Measurements from ENCODE around the gene PDE6D. TPM values are rescaled to one million over a fixed set of nuclear protein-coding genes. Genes with fewer than 3 reads are reported as not detected.

PDE6D gene
- total RNA-seq, 1 donor from 2014 or later = 34.6 TPM

DNA sequence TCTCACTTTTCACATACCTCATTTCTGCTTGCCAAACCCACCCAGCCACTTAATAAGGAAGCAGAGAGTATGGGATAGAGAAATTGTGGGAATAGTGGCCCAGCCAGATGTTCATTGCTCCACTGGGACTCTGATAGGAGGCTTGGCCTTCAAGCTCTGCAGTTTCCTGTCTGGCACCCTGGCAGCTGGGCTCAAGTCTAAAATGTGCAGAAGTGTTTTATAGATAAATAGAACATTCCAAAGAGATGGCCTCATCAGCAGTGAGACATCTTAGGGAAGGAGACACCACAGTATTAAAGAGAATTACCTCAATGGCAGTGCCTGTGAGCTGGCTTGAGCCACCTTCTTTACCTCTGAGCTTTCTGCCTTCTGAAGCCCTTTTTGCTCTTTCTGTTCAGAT lies 29.8 kb upstream of the PDE6D start:
- TF ChIP-seq, protein P1, sequence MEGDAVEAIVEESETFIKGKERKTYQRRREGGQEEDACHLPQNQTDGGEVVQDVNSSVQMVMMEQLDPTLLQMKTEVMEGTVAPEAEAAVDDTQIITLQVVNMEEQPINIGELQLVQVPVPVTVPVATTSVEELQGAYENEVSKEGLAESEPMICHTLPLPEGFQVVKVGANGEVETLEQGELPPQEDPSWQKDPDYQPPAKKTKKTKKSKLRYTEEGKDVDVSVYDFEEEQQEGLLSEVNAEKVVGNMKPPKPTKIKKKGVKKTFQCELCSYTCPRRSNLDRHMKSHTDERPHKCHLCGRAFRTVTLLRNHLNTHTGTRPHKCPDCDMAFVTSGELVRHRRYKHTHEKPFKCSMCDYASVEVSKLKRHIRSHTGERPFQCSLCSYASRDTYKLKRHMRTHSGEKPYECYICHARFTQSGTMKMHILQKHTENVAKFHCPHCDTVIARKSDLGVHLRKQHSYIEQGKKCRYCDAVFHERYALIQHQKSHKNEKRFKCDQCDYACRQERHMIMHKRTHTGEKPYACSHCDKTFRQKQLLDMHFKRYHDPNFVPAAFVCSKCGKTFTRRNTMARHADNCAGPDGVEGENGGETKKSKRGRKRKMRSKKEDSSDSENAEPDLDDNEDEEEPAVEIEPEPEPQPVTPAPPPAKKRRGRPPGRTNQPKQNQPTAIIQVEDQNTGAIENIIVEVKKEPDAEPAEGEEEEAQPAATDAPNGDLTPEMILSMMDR (IDR thresholded peaks at IDR 0.05; ENCODE audit: insufficient read depth, low read length, poor library complexity, severe bottlenecking) = no peak
- peaks cover 3% of the 10 kb centered on the region for H3K36me3 ChIP-seq (ENCODE audit: control insufficient read depth, insufficient read depth, low read length)
- H3K27me3 ChIP-seq (ENCODE audit: control insufficient read depth, insufficient read depth, low read length) = no peaks in the 10 kb centered on the region
- DNase-seq (ENCODE audit: low read depth) = no peak
- no peak overlapping the region for H3K4me3 ChIP-seq (ENCODE audit: low read depth, low read length)

DNA sequence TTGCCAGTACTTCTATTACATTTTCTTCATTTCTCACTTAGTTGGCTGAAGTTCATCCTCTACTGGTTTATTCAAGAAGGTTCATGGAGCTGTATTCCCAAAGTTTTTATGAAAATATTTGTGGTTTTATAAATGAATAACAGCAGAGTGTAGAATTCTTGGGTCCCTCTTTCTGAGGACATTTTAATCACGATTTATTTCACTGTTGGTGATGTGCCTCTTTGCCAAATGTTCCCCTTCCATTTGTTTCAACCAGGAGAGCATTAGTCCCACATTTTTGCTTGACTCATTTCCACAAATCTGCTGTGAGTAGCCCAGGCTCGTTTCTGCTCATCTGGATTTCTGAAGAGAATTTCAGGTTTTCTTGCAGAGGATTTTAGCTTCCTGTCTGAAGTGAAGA lies 25.9 kb upstream of the PDE6D start:
- no peak for DNase-seq (ENCODE audit: low read depth)
- no peaks in the 10 kb centered on the region for H3K27me3 ChIP-seq (ENCODE audit: control insufficient read depth, insufficient read depth, low read length)
- H3K36me3 ChIP-seq (ENCODE audit: control insufficient read depth, insufficient read depth, low read length) = peaks cover 3% of the 10 kb centered on the region
- no peak overlapping the region for H3K4me3 ChIP-seq (ENCODE audit: low read depth, low read length)
- TF ChIP-seq, protein P1 (IDR thresholded peaks at IDR 0.05; ENCODE audit: insufficient read depth, low read length, poor library complexity, severe bottlenecking) = no peak

DNA sequence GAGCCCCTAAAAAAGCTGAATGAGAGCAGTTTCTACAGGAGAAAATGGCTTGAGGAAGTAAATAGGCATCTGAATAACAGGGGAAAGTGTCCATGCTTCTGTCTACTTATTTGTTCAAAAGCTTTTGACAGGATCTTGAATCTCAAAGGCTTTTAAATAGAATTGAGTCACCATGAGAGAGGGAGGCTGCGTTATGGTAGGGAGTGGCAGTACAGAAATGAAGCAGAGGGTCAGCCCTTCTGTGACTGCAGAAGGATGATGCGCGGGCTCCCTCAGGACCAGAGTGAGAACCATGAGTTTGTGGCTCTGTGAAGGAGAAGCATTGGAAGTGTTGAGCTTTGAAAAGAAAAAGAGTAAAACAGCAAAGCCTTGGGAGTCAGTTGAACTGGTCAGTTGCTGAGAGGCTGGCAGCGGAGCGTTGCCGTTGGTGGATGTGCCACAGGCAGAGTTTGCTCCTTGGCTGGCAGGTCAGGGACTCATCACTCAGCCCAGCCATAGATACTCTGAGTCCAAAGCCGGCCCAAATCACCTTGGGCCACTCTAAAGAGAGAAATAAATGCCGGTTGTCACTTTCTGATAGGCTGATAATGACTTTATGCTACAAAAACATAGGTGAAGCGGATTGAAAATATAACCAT lies 22.5 kb upstream of the PDE6D start:
- no peak overlapping the region for H3K4me3 ChIP-seq (ENCODE audit: low read depth, low read length)
- H3K36me3 ChIP-seq (ENCODE audit: control insufficient read depth, insufficient read depth, low read length) = peaks cover 3% of the 10 kb centered on the region

DNA sequence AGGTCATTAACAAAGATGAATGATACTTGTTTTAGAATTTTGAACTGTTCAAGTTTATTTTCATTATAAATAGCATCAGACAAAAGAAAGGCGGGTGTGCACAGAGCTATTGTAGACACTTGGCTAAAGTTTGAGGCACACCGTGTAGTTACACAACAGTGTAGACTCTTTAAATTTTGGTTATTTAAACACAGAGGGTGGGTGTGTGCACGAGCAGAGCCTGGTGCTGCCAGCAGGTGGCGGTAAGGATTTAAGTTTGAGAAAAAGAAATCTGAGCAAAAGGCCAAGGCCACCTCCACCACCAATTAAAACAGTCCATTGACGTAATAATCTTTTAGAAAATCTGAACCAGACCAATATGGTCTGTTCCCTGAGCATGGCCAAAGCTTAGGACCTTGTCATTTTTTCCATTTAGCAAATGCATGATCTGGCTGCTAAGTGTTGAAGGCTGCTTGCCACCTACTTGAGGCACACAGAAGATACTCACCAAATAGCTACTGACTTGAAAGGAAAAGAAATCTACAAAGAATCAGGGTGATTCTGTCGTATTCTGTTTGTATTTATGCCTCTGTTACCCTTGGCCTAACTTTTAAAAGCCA lies 19.5 kb upstream of the PDE6D start:
- DNase-seq (ENCODE audit: low read depth) = no peak
- peaks cover 1% of the 10 kb centered on the region for H3K36me3 ChIP-seq (ENCODE audit: control insufficient read depth, insufficient read depth, low read length)

More for the DNA sequence above, 22.5 kb upstream of the PDE6D start:
- TF ChIP-seq, protein P1 (IDR thresholded peaks at IDR 0.05; ENCODE audit: insufficient read depth, low read length, poor library complexity, severe bottlenecking) = no peak
- DNase-seq (ENCODE audit: low read depth) = no peak
- no peaks in the 10 kb centered on the region for H3K27me3 ChIP-seq (ENCODE audit: control insufficient read depth, insufficient read depth, low read length)

DNA sequence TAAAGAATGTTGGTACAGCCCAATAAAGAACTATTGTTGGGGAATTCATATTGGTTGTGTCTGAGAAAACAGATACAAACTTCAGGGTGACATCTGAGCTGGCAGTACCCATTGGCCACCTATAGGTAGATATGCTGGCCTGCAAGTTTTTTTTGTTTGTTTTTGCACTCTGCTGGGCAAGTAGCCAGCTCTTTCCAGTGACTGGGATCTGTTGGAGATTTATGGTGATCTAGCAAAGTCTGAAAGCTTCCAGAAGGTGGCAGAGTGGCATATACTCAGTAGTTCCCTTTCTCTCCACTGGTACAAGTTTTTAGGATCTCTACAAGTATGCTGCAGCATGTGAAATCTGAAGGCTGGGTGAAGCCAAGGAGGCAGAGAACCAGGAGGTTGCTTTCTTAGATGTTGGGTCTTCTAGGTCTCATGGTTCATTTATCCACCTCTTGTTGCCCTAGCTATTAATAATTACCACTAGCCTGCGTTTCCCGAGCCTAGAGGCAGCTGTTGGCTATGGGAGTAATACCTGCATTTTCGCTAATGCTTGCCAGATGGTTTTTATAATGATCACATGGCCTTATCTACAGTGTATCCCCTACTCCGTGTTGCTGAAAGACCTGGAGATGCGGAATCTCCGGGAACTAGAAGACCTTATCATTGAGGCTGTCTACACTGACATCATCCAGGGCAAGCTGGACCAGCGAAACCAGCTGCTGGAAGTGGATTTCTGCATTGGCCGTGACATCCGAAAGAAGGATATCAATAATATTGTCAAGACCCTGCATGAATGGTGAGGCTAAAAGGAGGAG lies 14.6 kb upstream of the PDE6D start:
- peak; percentile 48 for DNase-seq (ENCODE audit: low read depth)
- Histone ChIP-seq H3K36me3 (ENCODE audit: control insufficient read depth, insufficient read depth, low read length) (peaks cover 1% of the 10 kb centered on the region), H3K4me3 (ENCODE audit: low read depth, low read length) (no peak overlapping the region), H3K27me3 (ENCODE audit: control insufficient read depth, insufficient read depth, low read length) (no peaks in the 10 kb centered on the region)
- TF ChIP-seq, protein P1 (IDR thresholded peaks at IDR 0.05; ENCODE audit: insufficient read depth, low read length, poor library complexity, severe bottlenecking) = peak; percentile 46

More for the DNA sequence above, 19.5 kb upstream of the PDE6D start:
- no peak overlapping the region for H3K4me3 ChIP-seq (ENCODE audit: low read depth, low read length)
- H3K27me3 ChIP-seq (ENCODE audit: control insufficient read depth, insufficient read depth, low read length) = no peaks in the 10 kb centered on the region
- TF ChIP-seq, protein P1 (IDR thresholded peaks at IDR 0.05; ENCODE audit: insufficient read depth, low read length, poor library complexity, severe bottlenecking) = peak; percentile 78

Data from kidney epithelial cell (primary cell).